Stimulated activated naive B cell treated with anti-CD40 and anti-IgM and Interleukin-4, amounts not matched to agents 10 μg/mL and 1 μg/mL and 100 μg/mL, for 72 hours (primary cell): Measurements from ENCODE around the gene ASPSCR1.

Experiments used
- ATAC-seq, 2 donors: fragments of 150-1000 bp; cut with Tn5 transposase; replicated peaks; 2 replicates each; pipeline ENCODE4 v1.10.0; 2021; ENCODE audit warnings: moderate library complexity in 1 of 2
- DNase-seq: peaks from one replicate; pipeline ENCODE4 v3.0.0; 2021
- H3K27ac Mint-ChIP-seq: one replicate; pipeline ENCODE4 v1.8.0; 2022; ENCODE audit warnings: mild to moderate bottlenecking, mixed read lengths
- H3K27me3 Mint-ChIP-seq, 2 donors: one replicate each; pipeline ENCODE4 v1.8.0; 2022; ENCODE audit warnings: mixed read lengths in 2 of 2
- H3K36me3 Mint-ChIP-seq, 2 donors: one replicate each; pipeline ENCODE4 v1.8.0; 2022; ENCODE audit warnings: mixed read lengths in 2 of 2, mild to moderate bottlenecking in 1 of 2
- H3K4me1 Mint-ChIP-seq, 2 donors: one replicate each; pipeline ENCODE4 v1.8.0; 2022; ENCODE audit warnings: mixed read lengths in 2 of 2, mild to moderate bottlenecking in 1 of 2
- H3K4me3 Mint-ChIP-seq, 2 donors: one replicate each; pipeline ENCODE4 v1.8.0; 2022; ENCODE audit warnings: mild to moderate bottlenecking in 2 of 2, mixed read lengths in 2 of 2, moderate library complexity in 1 of 2
- H3K9me3 Mint-ChIP-seq, 2 donors: one replicate each; pipeline ENCODE4 v1.8.0; 2022; ENCODE audit warnings: mixed read lengths in 2 of 2, mild to moderate bottlenecking in 1 of 2

ASPSCR1 gene

DNA sequence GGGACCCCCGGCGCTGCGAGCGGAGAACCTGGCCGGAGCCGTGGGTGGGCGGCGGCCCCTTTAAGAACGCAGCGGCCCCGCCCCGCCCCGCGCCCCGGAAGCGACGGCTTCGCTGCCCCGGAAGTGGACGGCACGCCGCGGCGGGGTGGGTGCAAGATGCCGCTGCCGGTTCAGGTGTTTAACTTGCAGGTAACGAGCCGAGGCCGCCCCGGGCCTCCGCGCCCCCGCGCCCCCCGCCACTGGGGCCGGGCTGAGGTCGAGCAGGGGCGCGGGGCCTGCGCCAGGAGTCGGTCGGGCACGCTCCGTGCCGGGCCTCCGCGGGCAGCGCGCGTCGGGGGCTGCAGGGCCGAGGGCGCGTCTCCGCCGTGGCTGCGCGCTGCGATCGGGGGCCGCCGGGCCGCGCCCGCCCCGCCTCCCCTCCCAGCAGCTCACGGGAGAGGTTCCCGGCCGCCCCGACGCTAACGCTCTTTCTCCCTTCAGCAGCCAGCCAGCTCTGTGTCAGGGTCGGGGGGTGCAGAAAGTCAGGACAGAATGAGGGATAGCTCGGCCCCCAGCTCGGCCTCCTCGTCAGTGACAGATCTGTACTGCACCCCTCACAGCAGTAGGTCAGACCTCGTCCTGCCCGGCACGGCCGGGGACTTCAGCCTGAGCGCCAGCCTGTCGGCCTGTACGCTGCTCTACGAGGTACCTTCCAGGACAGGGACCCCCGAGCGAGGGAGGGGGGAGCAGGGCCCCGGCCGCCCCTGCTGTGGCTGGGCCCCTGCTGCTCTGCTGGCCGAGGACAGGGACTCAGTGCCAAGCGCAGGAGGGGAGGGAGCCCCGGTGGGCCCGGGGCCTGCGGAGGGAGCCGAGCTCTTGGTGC is 74.6 kb downstream of the ASPSCR1 start, which contains the start of the genes GPS1 and RFNG:
TSS of gene GPS1 (plus strand) at position 123 of the 862 bp plus-strand sequence. CDS start at position 157, 34 bp downstream.
TSS of gene RFNG (minus strand) at position 36 of the 862 bp plus-strand sequence. CDS start 45 bp downstream, outside the sequence.
- no peaks in the 10 kb centered on the region for H3K27me3 Mint-ChIP-seq
- no peaks in the 10 kb centered on the region for H3K9me3 Mint-ChIP-seq
- peak within 1 kb of the TSS; percentile 90 to 91 for H3K4me3 Mint-ChIP-seq
- peaks cover 23 to 39% of the 10 kb centered on the region in 2 donors for H3K4me1 Mint-ChIP-seq
- H3K36me3 Mint-ChIP-seq = peaks cover 21 to 28% of the 10 kb centered on the region in 2 donors
- DNase-seq (peak; percentile 68), ATAC-seq (peak; percentile 91 to 94)
- H3K27ac Mint-ChIP-seq = peak within 1 kb of the TSS; percentile 94

GRCh38 chr17:82052638-82053059 is 75.2 kb downstream of the ASPSCR1 start:
- H3K9me3 Mint-ChIP-seq = no peaks in the 10 kb centered on the region
- no peak overlapping the region for H3K27ac Mint-ChIP-seq
- H3K4me3 Mint-ChIP-seq = peak overlapping the region; percentile 77 to 91
- H3K27me3 Mint-ChIP-seq = no peaks in the 10 kb centered on the region
- no peak for DNase-seq
- peaks cover 19 to 35% of the 10 kb centered on the region in 2 donors for H3K4me1 Mint-ChIP-seq
- ATAC-seq = no peak
- H3K36me3 Mint-ChIP-seq = peaks cover 16 to 23% of the 10 kb centered on the region in 2 donors

GRCh38 chr17:82053130-82053529 is 75.7 kb downstream of the ASPSCR1 start:
- Mint-ChIP-seq H3K27ac (no peak overlapping the region), H3K36me3 (peaks cover 17 to 26% of the 10 kb centered on the region in 2 donors), H3K27me3 (no peaks in the 10 kb centered on the region), H3K4me3 (peak overlapping the region; percentile 77 to 91), H3K4me1 (peaks cover 19 to 32% of the 10 kb centered on the region in 2 donors), H3K9me3 (no peaks in the 10 kb centered on the region)
- no peak for ATAC-seq
- DNase-seq = no peak

DNA sequence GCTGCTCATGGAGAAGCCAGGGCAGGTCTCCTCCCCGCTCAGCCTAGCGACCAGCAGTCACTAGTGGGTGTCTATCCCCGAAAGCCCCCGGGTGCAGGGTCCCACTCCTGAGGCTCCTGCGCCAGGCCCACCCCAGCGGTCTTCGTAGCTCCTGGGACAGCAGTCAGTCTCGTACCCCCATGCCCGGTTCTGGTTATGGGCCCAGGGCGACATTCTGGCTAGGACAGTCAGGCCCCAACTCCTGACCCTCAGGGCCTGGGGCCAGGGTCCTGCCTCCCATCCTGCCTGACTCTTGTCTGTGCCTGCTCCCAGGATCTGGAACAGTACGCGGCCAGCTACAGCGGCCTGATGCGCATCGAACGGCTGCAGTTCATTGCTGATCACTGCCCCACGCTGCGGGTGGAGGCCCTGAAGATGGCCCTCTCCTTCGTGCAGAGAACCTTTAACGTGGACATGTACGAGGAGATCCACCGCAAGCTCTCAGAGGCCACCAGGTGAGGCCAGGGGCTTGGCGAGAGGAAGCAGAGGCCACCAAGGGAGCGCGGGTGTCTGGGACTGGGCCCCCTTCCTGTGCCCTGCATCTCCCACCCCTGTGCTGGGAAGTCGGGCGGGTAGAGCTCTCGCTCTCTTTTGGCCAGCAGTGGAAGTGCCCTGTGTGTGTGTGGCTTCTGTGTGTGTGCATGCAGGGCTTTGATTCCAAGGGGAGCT is 76.3 kb downstream of the ASPSCR1 start:
- peak overlapping the region; percentile 77 to 91 for H3K4me3 Mint-ChIP-seq
- no peaks in the 10 kb centered on the region for H3K27me3 Mint-ChIP-seq
- peaks cover 19 to 32% of the 10 kb centered on the region in 2 donors for H3K4me1 Mint-ChIP-seq
- H3K36me3 Mint-ChIP-seq = peaks cover 18 to 26% of the 10 kb centered on the region in 2 donors
- ATAC-seq (no peak), DNase-seq (no peak)
- H3K9me3 Mint-ChIP-seq = no peaks in the 10 kb centered on the region
- H3K27ac Mint-ChIP-seq = no peak overlapping the region

DNA sequence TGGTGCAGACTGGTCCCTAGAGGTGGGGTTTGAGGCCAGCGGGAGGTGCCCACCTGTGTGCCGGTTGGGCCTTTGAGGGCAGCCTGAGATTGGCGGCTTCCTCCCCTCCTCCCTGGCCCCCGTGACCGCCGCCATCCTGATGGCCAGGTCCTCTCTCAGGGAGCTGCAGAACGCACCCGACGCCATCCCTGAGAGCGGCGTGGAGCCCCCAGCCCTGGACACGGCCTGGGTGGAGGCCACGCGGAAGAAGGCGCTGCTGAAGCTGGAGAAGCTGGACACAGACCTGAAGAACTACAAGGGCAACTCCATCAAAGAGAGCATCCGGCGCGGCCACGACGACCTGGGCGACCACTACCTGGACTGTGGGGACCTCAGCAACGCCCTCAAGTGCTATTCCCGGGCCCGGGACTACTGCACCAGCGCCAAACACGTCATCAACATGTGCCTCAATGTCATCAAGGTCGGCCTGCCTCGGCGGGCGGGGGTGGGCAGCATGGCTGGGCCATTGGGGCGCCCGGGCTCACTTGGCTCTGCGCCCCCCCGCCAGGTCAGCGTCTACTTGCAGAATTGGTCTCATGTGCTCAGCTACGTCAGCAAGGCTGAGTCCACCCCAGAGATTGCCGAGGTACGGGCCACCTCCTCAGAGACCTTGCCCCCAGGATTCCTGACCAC is 77.1 kb downstream of the ASPSCR1 start:
- H3K27ac Mint-ChIP-seq = peak overlapping the region; percentile 31
- no peak for ATAC-seq
- peak overlapping the region in 1 of 2 donors; percentile 36 for H3K4me3 Mint-ChIP-seq
- no peaks in the 10 kb centered on the region for H3K9me3 Mint-ChIP-seq
- peaks cover 19 to 32% of the 10 kb centered on the region in 2 donors for H3K4me1 Mint-ChIP-seq
- no peaks in the 10 kb centered on the region for H3K27me3 Mint-ChIP-seq
- H3K36me3 Mint-ChIP-seq = peaks cover 19 to 26% of the 10 kb centered on the region in 2 donors
- DNase-seq = no peak

- Mint-ChIP-seq H3K4me1 (peaks cover 15 to 34% of the 10 kb centered on the region in 2 donors), H3K36me3 (peaks cover 19 to 26% of the 10 kb centered on the region in 2 donors)
These were observed 77.9 kb downstream of the ASPSCR1 start for GRCh38 chr17:82055023-82055964.

DNA sequence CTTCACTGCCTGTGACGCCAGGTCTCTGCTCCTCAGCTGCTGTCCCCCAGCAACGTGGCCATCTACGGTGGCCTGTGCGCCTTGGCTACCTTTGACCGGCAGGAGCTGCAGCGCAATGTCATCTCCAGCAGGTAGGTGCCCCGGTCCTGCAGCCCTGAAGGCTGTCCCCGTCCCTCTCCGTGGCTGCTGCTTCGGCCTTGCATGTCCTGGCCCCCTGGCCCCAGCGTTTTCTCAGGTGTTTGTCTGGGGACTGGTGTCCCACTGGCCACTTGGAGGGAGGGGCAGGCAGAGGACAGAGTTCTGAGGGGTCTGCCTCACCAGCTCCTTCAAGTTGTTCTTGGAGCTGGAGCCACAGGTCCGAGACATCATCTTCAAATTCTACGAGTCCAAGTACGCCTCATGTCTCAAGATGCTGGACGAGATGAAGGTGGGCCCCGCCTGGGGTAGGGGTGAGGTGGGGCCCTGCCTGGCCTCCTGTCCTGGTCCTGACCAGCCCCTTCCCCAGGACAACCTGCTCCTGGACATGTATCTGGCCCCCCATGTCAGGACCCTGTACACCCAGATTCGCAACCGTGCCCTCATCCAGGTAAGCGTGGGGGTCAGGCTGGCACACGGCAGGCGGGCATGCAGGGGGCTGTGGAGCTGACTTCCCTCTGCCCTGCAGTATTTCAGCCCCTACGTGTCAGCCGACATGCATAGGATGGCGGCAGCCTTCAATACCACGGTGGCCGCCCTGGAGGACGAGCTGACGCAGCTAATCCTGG is 78.7 kb downstream of the ASPSCR1 start:
- Mint-ChIP-seq H3K4me3 (no peak overlapping the region), H3K27ac (no peak overlapping the region)

More at GRCh38 chr17:82055023-82055964, 77.9 kb downstream of the ASPSCR1 start:
- Mint-ChIP-seq H3K27ac (peak overlapping the region; percentile 89), H3K4me3 (peak overlapping the region in 1 of 2 donors; percentile 29), H3K27me3 (no peaks in the 10 kb centered on the region), H3K9me3 (no peaks in the 10 kb centered on the region)
- DNase-seq = no peak
- no peak for ATAC-seq

GRCh38 chr17:82056729-82057621 is 79.5 kb downstream of the ASPSCR1 start:
- Mint-ChIP-seq H3K4me3 (no peak overlapping the region), H3K4me1 (peaks cover 10 to 34% of the 10 kb centered on the region in 2 donors)

More for the DNA sequence above, 78.7 kb downstream of the ASPSCR1 start:
- H3K27me3 Mint-ChIP-seq = no peaks in the 10 kb centered on the region
- H3K9me3 Mint-ChIP-seq = no peaks in the 10 kb centered on the region
- ATAC-seq (no peak), DNase-seq (no peak)
- H3K4me1 Mint-ChIP-seq = peaks cover 10 to 32% of the 10 kb centered on the region in 2 donors
- peaks cover 20 to 31% of the 10 kb centered on the region in 2 donors for H3K36me3 Mint-ChIP-seq

GRCh38 chr17:82058230-82058854 is 80.9 kb downstream of the ASPSCR1 start:
- Mint-ChIP-seq H3K27ac (peak overlapping the region; percentile 56), H3K9me3 (no peaks in the 10 kb centered on the region), H3K4me3 (no peak overlapping the region), H3K4me1 (peaks cover 6 to 26% of the 10 kb centered on the region in 2 donors), H3K27me3 (no peaks in the 10 kb centered on the region), H3K36me3 (peaks cover 20 to 34% of the 10 kb centered on the region in 2 donors)
- ATAC-seq = no peak
- DNase-seq = no peak

More at GRCh38 chr17:82056729-82057621, 79.5 kb downstream of the ASPSCR1 start:
- H3K27me3 Mint-ChIP-seq = no peaks in the 10 kb centered on the region
- H3K36me3 Mint-ChIP-seq = peaks cover 20 to 32% of the 10 kb centered on the region in 2 donors
- ATAC-seq (no peak), DNase-seq (no peak)
- peak overlapping the region; percentile 59 for H3K27ac Mint-ChIP-seq
- H3K9me3 Mint-ChIP-seq = no peaks in the 10 kb centered on the region

- H3K36me3 Mint-ChIP-seq = peaks cover 20 to 34% of the 10 kb centered on the region in 2 donors
- no peaks in the 10 kb centered on the region for H3K9me3 Mint-ChIP-seq
- H3K4me1 Mint-ChIP-seq = peaks cover 4 to 22% of the 10 kb centered on the region in 2 donors
- no peak overlapping the region for H3K4me3 Mint-ChIP-seq
- ATAC-seq (no peak), DNase-seq (no peak)
- H3K27me3 Mint-ChIP-seq = no peaks in the 10 kb centered on the region
- H3K27ac Mint-ChIP-seq = peak overlapping the region; percentile 56
These were observed 81.4 kb downstream of the ASPSCR1 start for GRCh38 chr17:82058855-82059249.

- DNase-seq (no peak), ATAC-seq (no peak)
- H3K4me3 Mint-ChIP-seq = no peak overlapping the region
- no peak overlapping the region for H3K27ac Mint-ChIP-seq
- H3K4me1 Mint-ChIP-seq = peaks cover 7 to 22% of the 10 kb centered on the region in 2 donors
- H3K27me3 Mint-ChIP-seq = no peaks in the 10 kb centered on the region
- peaks cover 20 to 34% of the 10 kb centered on the region in 2 donors for H3K36me3 Mint-ChIP-seq
- no peaks in the 10 kb centered on the region for H3K9me3 Mint-ChIP-seq
These were observed 82.0 kb downstream of the ASPSCR1 start for GRCh38 chr17:82059272-82060000.
